ENCODE measurements around the gene ZNFX1.

DNA sequence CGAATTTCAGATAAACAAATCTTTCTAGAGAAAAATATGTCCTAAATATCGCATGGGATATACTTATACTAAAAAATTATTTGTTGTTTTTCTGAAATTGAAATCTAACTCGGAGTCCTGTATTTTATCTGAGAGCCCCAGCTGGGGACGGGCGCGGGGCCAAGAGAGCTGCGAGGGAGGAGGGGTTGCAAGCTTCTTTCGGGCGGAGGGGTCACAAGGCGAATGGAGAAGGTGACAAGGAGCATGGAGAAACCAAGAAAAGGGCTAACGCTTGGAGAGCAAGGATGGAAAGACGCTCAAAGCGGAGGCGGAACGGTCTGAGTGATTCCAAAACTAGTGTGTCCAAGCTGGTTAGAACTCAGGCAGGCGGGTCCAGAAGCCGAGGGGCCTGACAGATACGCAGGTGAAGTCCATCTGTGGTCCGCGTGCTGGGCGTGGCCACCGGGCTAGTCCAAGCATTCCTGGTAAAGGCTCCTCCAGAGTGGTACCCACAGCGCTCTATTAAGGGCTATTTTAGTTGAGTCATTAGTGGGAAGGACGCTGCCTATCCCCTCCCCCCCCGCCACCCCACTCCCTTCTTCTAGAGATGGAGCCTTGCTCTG lies 41.5 kb upstream of the ZNFX1 start:
- TF ChIP-seq, protein P1, sequence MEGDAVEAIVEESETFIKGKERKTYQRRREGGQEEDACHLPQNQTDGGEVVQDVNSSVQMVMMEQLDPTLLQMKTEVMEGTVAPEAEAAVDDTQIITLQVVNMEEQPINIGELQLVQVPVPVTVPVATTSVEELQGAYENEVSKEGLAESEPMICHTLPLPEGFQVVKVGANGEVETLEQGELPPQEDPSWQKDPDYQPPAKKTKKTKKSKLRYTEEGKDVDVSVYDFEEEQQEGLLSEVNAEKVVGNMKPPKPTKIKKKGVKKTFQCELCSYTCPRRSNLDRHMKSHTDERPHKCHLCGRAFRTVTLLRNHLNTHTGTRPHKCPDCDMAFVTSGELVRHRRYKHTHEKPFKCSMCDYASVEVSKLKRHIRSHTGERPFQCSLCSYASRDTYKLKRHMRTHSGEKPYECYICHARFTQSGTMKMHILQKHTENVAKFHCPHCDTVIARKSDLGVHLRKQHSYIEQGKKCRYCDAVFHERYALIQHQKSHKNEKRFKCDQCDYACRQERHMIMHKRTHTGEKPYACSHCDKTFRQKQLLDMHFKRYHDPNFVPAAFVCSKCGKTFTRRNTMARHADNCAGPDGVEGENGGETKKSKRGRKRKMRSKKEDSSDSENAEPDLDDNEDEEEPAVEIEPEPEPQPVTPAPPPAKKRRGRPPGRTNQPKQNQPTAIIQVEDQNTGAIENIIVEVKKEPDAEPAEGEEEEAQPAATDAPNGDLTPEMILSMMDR (IDR thresholded peaks at IDR 0.05) = no peak
- TF ChIP-seq SMC3 (IDR thresholded peaks at IDR 0.05; ENCODE audit: low read depth, low read length) (no peak), FOXM1 (IDR thresholded peaks at IDR 0.05; ENCODE audit: low read depth) (no peak), SIN3A (IDR thresholded peaks at IDR 0.05; ENCODE audit: borderline replicate concordance, low read depth, low read length) (no peak), POLR2AphosphoS5 (IDR thresholded peaks at IDR 0.05; ENCODE audit: low read depth, low read length) (no peak), RFX5 (IDR thresholded peaks at IDR 0.05; ENCODE audit: low read length) (no peak), EP300 (IDR thresholded peaks at IDR 0.05; ENCODE audit: borderline replicate concordance in 1 of 2, low read depth in 1 of 2, low read length in 1 of 2) (no peak), GABPA (IDR thresholded peaks at IDR 0.05; ENCODE audit: low read depth) (no peak), MXI1 (IDR thresholded peaks at IDR 0.05; ENCODE audit: low read depth, low read length) (no peak)
